Activated T-cell treated with anti-CD3 and anti-CD28 coated beads for 48 hours (primary cell): ENCODE measurements around the gene ADAMTS19.

Experiments used
- DNase-seq: peaks from one replicate; pipeline ENCODE4 v3.0.0-alpha.2; 2020; ENCODE audit warnings: low read depth

Gene ADAMTS19

GRCh38 chr5:129672006-129672405, 211.9 kb downstream of the ADAMTS19 start:
- DNase-seq: no peak

GRCh38 chr5:129679671-129680070, 219.6 kb downstream of the ADAMTS19 start:
- no peak for DNase-seq

- no peak for DNase-seq
Observed at GRCh38 chr5:129687941-129688340, 227.8 kb downstream of the ADAMTS19 start.

- DNase-seq: no peak
Observed at GRCh38 chr5:129689045-129689444, 228.9 kb downstream of the ADAMTS19 start.

GRCh38 chr5:129691220-129691619, 231.1 kb downstream of the ADAMTS19 start:
- no peak for DNase-seq

GRCh38 chr5:129696636-129697035, 236.5 kb downstream of the ADAMTS19 start:
- DNase-seq: no peak

- DNase-seq: no peak
Observed at GRCh38 chr5:129698661-129699060, 238.6 kb downstream of the ADAMTS19 start.

GRCh38 chr5:129716235-129716634, 256.1 kb downstream of the ADAMTS19 start:
- DNase-seq: no peak

- no peak for DNase-seq
Observed at GRCh38 chr5:129716651-129717050, 256.6 kb downstream of the ADAMTS19 start.

GRCh38 chr5:129717751-129718310, 257.7 kb downstream of the ADAMTS19 start:
- no peak for DNase-seq

- DNase-seq: no peak
Observed at GRCh38 chr5:129718471-129719090, 258.5 kb downstream of the ADAMTS19 start.

- no peak for DNase-seq
Observed at GRCh38 chr5:129724222-129724621, 264.1 kb downstream of the ADAMTS19 start.

GRCh38 chr5:129724647-129725046, 264.5 kb downstream of the ADAMTS19 start:
- no peak for DNase-seq

- no peak for DNase-seq
Observed at GRCh38 chr5:129739773-129740172, 279.7 kb downstream of the ADAMTS19 start.

- DNase-seq: no peak
Observed at GRCh38 chr5:129743541-129744187, 283.6 kb downstream of the ADAMTS19 start.

GRCh38 chr5:129745997-129746396, 285.9 kb downstream of the ADAMTS19 start:
- DNase-seq: no peak

- DNase-seq: no peak
Observed at GRCh38 chr5:129746876-129747275, 286.8 kb downstream of the ADAMTS19 start.

GRCh38 chr5:129747572-129748407, 287.7 kb downstream of the ADAMTS19 start, which contains the start of gene MINAR2:
TSS of gene MINAR2 (plus strand) at chr5:129748094. CDS start at chr5:129748191, 97 bp downstream.
- DNase-seq: no peak

- no peak for DNase-seq
Observed at GRCh38 chr5:129748913-129749880, 289.1 kb downstream of the ADAMTS19 start.

GRCh38 chr5:129760636-129761325, 300.7 kb downstream of the ADAMTS19 start:
- no peak for DNase-seq

- DNase-seq: no peak
Observed at GRCh38 chr5:129763651-129764050, 303.6 kb downstream of the ADAMTS19 start.
